ENCODE data around the gene MINK1.
"Not testable (repeated sequence)": the region's sequence is repeated elsewhere in the genome, so short reads cannot be mapped to it uniquely, and the experiment has no call there.

MINK1 gene

DNA sequence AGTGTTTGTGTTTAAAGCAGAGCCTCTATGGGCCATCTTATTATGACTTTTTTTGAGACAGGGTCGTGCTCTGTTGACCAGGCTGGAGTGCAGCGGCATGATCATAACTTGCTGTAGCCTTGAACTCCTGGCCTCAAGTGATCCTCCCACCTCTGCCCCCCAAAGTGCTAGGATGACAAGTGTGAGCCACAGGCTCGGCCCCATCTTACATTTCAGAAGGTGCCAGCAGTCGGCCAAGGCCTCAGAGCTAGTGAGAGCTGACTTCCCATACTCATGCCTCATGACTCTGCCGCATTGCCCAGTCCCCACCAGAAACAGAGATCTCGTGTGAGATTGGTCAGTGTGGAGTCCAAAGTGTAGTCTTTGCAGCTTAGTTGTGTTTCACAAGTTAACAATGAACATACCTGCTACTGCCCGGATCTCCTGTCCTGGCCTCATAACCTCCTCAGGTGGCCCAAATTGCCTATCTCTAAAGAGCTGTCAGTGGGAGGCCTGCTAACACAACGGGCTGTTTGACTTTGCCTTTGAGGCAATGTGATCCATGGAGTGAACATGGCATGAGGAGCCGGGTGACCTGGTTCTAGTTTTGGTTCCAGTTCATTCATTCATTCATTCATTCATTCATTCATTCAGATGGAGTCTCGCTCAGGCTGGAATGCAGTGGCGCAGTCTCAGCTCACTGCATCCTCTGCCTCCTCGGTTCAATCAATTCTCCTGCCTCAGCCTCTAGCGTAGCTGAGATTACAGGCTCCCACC lies 13.7 kb downstream of the MINK1 start:
- DNase-seq (ENCODE audit: low read depth) = no peak

DNA sequence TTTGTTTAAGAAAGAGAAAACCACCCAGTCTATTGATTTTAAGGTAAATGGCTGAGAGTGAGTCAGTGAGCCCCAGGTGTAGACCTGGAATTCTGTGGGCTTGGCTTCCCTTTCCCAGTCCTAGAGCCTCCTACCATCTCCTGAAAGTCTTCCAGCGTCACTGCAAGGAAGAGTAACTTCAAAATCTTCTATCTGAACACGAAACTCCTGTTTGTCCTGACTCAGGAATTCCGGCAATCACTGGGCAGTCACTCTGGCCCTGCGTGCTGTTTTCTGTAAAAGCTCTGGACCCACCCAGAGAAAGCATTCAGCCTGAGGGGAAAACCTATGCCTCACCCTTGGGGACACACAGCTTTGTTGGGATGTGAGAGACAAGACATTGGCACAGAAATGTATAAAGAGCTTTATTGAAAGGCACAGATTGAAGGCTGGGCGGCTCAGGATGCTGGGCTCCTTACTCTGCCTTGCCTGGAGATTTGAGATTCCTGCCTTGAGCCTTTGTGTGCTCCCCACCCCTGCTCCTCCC lies 15.9 kb downstream of the MINK1 start:
- DNase-seq (ENCODE audit: low read depth) = no peak

DNA sequence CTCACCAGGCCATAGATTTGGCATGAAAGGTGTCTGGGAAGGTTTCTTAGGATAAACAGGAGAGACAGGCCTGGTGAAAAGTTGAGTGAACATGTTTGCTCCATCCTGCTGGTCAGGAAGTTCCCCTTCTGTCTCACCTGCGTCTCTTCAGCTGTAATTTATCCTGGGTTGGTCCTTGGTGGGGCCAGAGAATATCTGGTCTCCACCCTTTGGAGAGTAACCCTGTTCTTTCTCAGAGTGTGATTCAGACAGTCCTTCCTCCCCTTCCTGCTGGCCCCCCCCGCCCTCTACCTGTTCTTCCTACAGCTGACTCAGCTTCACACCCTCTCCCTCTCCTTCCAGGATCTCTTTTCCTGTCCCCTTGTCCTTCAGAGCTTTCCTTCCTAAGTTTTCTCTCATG lies 17.1 kb downstream of the MINK1 start:
- no peak for DNase-seq (ENCODE audit: low read depth)

GRCh38 chr17:4851084-4851483 lies 17.9 kb downstream of the MINK1 start:
- DNase-seq (ENCODE audit: low read depth) = no peak

GRCh38 chr17:4852567-4853207 lies 19.5 kb downstream of the MINK1 start:
- DNase-seq (ENCODE audit: low read depth) = no peak

GRCh38 chr17:4853208-4853671 lies 20.1 kb downstream of the MINK1 start:
- no peak for DNase-seq (ENCODE audit: low read depth)

DNA sequence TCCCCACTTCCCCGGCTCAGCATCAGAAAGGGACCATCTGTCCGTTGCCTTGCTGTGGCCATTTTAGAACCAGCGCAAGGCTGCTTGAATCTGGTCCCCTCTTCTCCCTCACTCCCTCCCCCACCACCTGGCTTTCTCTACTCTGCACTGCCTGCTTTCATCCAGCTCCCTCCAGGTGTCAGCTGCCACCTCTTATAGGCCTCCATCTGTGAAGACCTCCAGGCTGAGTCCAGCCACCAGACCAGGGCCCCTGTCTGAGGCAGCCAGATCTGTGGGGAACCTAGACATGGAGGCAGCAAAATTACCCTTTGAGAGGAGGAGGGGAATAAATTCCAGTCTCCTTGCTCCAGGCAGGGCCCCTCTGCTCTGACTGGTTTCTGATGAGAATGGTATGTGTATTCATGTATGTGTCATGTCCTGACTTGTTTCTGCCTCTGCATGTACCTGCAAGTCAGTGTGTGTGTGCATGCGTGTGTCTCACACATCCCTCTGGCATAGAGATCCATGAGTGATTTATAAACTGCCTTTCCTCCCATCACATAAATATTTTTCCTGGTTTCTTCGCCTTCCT lies 21.1 kb downstream of the MINK1 start:
- DNase-seq (ENCODE audit: low read depth) = no peak

DNA sequence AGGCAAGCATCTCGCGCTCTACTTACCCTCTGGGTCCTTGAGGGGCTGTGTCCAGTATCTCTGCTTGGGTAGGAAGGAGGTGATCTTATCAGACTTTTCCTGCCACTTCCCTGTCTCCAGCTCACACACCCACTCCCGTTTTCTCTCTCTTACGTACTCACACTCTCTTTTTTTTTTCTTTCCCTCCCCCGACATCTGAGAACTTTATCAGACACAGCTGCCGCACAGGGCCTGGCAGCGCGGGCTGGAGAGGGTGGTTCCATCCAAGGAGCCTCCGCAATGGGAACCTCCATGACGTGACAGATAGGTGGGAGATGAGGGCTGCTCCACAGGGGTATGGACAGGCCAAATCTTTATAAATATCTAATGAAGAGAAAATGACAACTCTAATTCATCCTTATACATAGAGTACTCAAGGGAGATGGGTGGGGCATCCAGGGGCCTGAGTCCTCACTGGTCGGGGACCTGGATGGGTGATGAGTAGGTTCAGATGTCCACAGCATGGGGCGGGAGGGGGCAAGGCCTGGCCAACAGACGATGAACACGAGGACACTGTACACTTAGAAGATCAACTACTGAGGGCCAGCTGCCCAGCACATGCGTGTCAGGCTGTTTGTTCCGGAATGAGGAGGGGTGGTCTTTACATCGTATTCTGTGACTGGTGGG lies 23.3 kb downstream of the MINK1 start:
- DNase-seq (ENCODE audit: low read depth) = no peak

- no peak for DNase-seq (ENCODE audit: low read depth)
Measured at GRCh38 chr17:4856937-4857314, 23.8 kb downstream of the MINK1 start.

- not testable (repeated sequence) for DNase-seq (ENCODE audit: low read depth)
Measured at GRCh38 chr17:4857347-4857746, 24.2 kb downstream of the MINK1 start.

- DNase-seq (ENCODE audit: low read depth) = no peak
Measured at GRCh38 chr17:4858068-4858881, 25.1 kb downstream of the MINK1 start.

GRCh38 chr17:4858882-4859260 lies 25.7 kb downstream of the MINK1 start:
- DNase-seq (ENCODE audit: low read depth) = no peak

DNA sequence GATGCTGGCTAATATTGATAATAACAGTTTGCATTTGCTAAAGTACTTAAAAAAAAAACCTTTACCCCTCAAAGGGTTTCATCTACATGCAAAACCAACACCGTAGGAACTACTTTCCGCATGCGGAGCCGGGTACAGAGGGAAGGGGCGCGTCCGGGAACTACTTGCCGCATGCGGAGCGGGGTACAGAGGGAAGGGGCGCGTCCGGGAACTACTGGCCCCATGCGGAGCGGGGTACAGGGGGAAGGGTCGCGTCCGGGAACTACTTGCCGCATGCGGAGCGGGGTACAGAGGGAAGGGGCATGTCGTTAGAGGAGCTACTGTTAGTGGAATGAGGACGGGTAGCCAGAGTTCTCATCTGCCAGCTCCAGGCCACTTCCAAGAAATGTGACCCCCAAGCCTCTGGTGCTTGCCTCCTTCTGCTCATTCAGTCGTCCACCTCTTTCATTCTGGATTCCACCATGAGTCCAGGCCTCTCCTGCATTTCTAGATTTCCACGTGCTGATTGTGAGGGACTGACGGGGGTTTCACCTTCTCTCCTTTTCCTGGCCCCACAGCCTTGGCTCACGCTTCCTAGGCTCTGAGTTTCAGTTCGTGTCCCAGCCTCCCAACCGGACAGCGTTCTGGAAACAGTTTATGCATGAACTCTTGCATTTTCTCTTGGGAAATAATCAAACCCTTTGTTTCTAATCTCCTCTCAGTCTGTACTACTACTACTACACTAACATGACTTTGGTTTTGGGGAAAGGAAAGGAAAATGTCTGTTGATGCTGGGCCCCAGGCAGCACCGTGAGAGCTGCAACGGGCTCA lies 26.9 kb downstream of the MINK1 start:
- DNase-seq (ENCODE audit: low read depth) = no peak

- no peak for DNase-seq (ENCODE audit: low read depth)
Measured at GRCh38 chr17:4860651-4861050, 27.5 kb downstream of the MINK1 start.

DNA sequence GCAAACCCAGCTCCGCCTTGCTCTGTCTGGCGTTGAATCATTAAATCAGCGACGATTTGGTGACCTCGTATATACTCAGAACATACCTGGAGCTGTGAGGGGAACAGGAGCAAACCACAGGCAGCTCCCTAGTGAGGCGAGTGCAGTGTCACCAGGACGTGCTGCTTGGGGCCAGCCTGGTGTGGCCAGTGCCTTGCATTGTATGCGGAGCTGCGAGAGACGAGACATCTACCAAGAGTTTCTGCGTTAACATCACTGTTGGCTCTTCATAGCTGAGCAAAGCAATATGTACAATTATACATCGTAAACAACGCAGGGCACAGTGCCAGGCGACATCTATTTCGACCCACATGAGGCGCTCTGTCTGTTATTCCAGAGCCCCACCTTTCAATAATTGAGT lies 27.9 kb downstream of the MINK1 start:
- DNase-seq (ENCODE audit: low read depth) = no peak

GRCh38 chr17:4862720-4863119 lies 29.6 kb downstream of the MINK1 start:
- DNase-seq (ENCODE audit: low read depth) = no peak

- DNase-seq (ENCODE audit: low read depth) = no peak
Measured at GRCh38 chr17:4863321-4863720, 30.2 kb downstream of the MINK1 start.

DNA sequence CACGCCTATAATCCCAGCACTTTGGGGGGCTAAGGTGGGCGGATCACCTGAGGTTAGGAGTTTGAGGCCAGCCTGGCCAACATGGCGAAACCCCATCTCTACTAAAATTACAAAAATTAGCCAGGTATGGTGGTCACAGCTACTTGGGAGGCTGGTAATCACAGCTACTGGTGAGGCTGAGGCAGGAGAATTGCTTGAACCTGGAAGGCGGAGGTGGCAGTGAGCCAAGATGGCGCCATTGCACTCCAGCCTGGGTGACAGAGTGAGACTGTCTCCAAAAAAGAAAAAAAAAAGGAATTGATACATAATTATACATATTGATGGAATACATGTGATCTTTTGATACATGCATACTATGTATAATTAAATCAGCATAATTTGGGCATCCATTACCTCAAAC lies 34.4 kb downstream of the MINK1 start:
- DNase-seq (ENCODE audit: low read depth) = not testable (repeated sequence)

- DNase-seq (ENCODE audit: low read depth) = not testable (repeated sequence)
Measured at GRCh38 chr17:4869058-4869998, 36.2 kb downstream of the MINK1 start.

GRCh38 chr17:4870855-4871254 lies 37.7 kb downstream of the MINK1 start:
- no peak for DNase-seq (ENCODE audit: low read depth)
